Measurements from ENCODE around the gene NAT9. TPM values are rescaled to one million over a fixed set of nuclear protein-coding genes. Genes with fewer than 3 reads are reported as not detected.

The NAT9 gene
- total RNA-seq, 4 donors from 2014 or later, result 18.3 to 34.4 (median 27.6) TPM

GRCh38 chr17:74728033-74728701, 48.0 kb downstream of the NAT9 start:
- H3K9me3 ChIP-seq, result no peaks in the 10 kb centered on the region
- no peak overlapping the region for H3K4me3 ChIP-seq
- 89 to 92% methylated on average over 3 of the region's 3 CpGs for WGBS, 2 donors (ENCODE audit: low coverage in 1 of 2)
- no peaks in the 10 kb centered on the region for H3K27me3 ChIP-seq
- H3K36me3 ChIP-seq, result no peaks in the 10 kb centered on the region
- intact Hi-C loops (cut with DNase I; ENCODE audit: low total_unique reads), result no loop called here
- no peak for DNase-seq
- no peak for TF ChIP-seq POLR2A (IDR thresholded peaks at IDR 0.05)
- TF ChIP-seq EP300 (IDR thresholded peaks at IDR 0.05; ENCODE audit: low read depth), result no peak
- TF ChIP-seq CTCF (IDR thresholded peaks at IDR 0.05), result no peak
- no peak for TF ChIP-seq POLR2AphosphoS5 (IDR thresholded peaks at IDR 0.05)
- H3K4me1 ChIP-seq, result no peaks in the 10 kb centered on the region
- H3K27ac ChIP-seq, result no peak overlapping the region
- in situ Hi-C loops (cut with MboI; ENCODE audit: low pct_ligation_motif_present in 1 of 4, low pct_unique_long_range_greater_than_20kb in 1 of 4, low sequenced_read_pairs in 3 of 4), result loop anchor here in 2 of 4 donors (25.0 kb wide), 1 partner anchor 134 kb away; the partner anchor contains the start of genes FDXR (in 2 of the 2) and GRIN2C (in 2 of the 2)

GRCh38 chr17:74725111-74725510, 51.0 kb downstream of the NAT9 start:
- H3K36me3 ChIP-seq, result no peaks in the 10 kb centered on the region
- TF ChIP-seq CTCF (IDR thresholded peaks at IDR 0.05), result no peak
- TF ChIP-seq EP300 (IDR thresholded peaks at IDR 0.05; ENCODE audit: low read depth), result no peak
- TF ChIP-seq POLR2AphosphoS5 (IDR thresholded peaks at IDR 0.05), result no peak
- TF ChIP-seq POLR2A (IDR thresholded peaks at IDR 0.05), result no peak
- no peak for DNase-seq
- no peaks in the 10 kb centered on the region for H3K9me3 ChIP-seq
- in situ Hi-C loops (cut with MboI; ENCODE audit: low pct_ligation_motif_present in 1 of 4, low pct_unique_long_range_greater_than_20kb in 1 of 4, low sequenced_read_pairs in 3 of 4) (loop anchor here in 2 of 4 donors (25.0 kb wide), 1 partner anchor 137 kb away; the partner anchor contains the start of genes FDXR (in 2 of the 2) and GRIN2C (in 2 of the 2)), intact Hi-C loops (cut with DNase I; ENCODE audit: low total_unique reads) (no loop called here)
- no peaks in the 10 kb centered on the region for H3K4me1 ChIP-seq
- H3K27ac ChIP-seq, result no peak overlapping the region
- no peak overlapping the region for H3K4me3 ChIP-seq
- 82% methylated on average over 3 of the region's 3 CpGs; no CpG with 5 or more reads in 1 of the 2 donors for WGBS, 2 donors (ENCODE audit: low coverage in 1 of 2)
- no peaks in the 10 kb centered on the region for H3K27me3 ChIP-seq

- DNase-seq, result no peak
- 84 to 90% methylated on average over 1 to 5 of the region's 5 CpGs for WGBS, 2 donors (ENCODE audit: low coverage in 1 of 2)
- H3K4me1 ChIP-seq, result no peaks in the 10 kb centered on the region
- no peak overlapping the region for H3K27ac ChIP-seq
- no peak overlapping the region for H3K4me3 ChIP-seq
- H3K9me3 ChIP-seq, result no peaks in the 10 kb centered on the region
- no peak for TF ChIP-seq POLR2A (IDR thresholded peaks at IDR 0.05)
- TF ChIP-seq EP300 (IDR thresholded peaks at IDR 0.05; ENCODE audit: low read depth), result no peak
- no peak for TF ChIP-seq CTCF (IDR thresholded peaks at IDR 0.05)
- TF ChIP-seq POLR2AphosphoS5 (IDR thresholded peaks at IDR 0.05), result no peak
- no peaks in the 10 kb centered on the region for H3K36me3 ChIP-seq
- no peaks in the 10 kb centered on the region for H3K27me3 ChIP-seq
- intact Hi-C loops (cut with DNase I; ENCODE audit: low total_unique reads) (no loop called here), in situ Hi-C loops (cut with MboI; ENCODE audit: low pct_ligation_motif_present in 1 of 4, low pct_unique_long_range_greater_than_20kb in 1 of 4, low sequenced_read_pairs in 3 of 4) (no loop called here)
Observed at GRCh38 chr17:74723891-74724290, 52.3 kb downstream of the NAT9 start.

GRCh38 chr17:74722782-74723181, 53.4 kb downstream of the NAT9 start:
- no peak for TF ChIP-seq CTCF (IDR thresholded peaks at IDR 0.05)
- no peak for TF ChIP-seq POLR2A (IDR thresholded peaks at IDR 0.05)
- no peak for TF ChIP-seq POLR2AphosphoS5 (IDR thresholded peaks at IDR 0.05)
- TF ChIP-seq EP300 (IDR thresholded peaks at IDR 0.05; ENCODE audit: low read depth), result no peak
- H3K27ac ChIP-seq, result no peak overlapping the region
- intact Hi-C loops (cut with DNase I; ENCODE audit: low total_unique reads) (no loop called here), in situ Hi-C loops (cut with MboI; ENCODE audit: low pct_ligation_motif_present in 1 of 4, low pct_unique_long_range_greater_than_20kb in 1 of 4, low sequenced_read_pairs in 3 of 4) (no loop called here)
- no peaks in the 10 kb centered on the region for H3K4me1 ChIP-seq
- no peak overlapping the region for H3K4me3 ChIP-seq
- 72 to 87% methylated on average over 4 of the region's 4 CpGs for WGBS, 2 donors (ENCODE audit: low coverage in 1 of 2)
- no peaks in the 10 kb centered on the region for H3K36me3 ChIP-seq
- DNase-seq, result no peak
- H3K9me3 ChIP-seq, result no peaks in the 10 kb centered on the region
- H3K27me3 ChIP-seq, result no peaks in the 10 kb centered on the region

Other genes with a start within 250 kb of the NAT9 start
- under 1 TPM in 1 of 4 donors, not detected in 3; 0.41 TPM for gene CD300LB, start 244.9 kb downstream of the NAT9 start, total RNA-seq
- gene CD300C, start 230.2 kb downstream of the NAT9 start, total RNA-seq, result 1 to 10 TPM in 1 of 4 donors, under 1 TPM in 2, not detected in 1; 0.27 to 5.2 (median 0.32) TPM
- gene CD300H, start 208.8 kb downstream of the NAT9 start, total RNA-seq, result not detected
- not detected for gene CD300LD, start 184.1 kb downstream of the NAT9 start, total RNA-seq
- gene CD300E, start 152.6 kb downstream of the NAT9 start, total RNA-seq, result under 1 TPM in 2 of 4 donors, not detected in 2; 0.14 to 0.32 TPM
- 10 to 100 TPM in 1 of 4 donors, 1 to 10 TPM in 2, under 1 TPM in 1; 0.40 to 37.8 (median 3.7) TPM for gene CD300LF, start 63.4 kb downstream of the NAT9 start, total RNA-seq
- 10 to 100 TPM in 1 of 4 donors, 1 to 10 TPM in 2, not detected in 1; 5.2 to 10.5 (median 5.4) TPM for gene RAB37, start 39.1 kb downstream of the NAT9 start, total RNA-seq
- 100 to 1,000 TPM; 118 to 463 (median 233) TPM for gene NHERF1, start 27.7 kb downstream of the NAT9 start, total RNA-seq
- gene GRIN2C, start 83.5 kb upstream of the NAT9 start, total RNA-seq, result under 1 TPM in 2 of 4 donors, not detected in 2; 0.27 to 0.40 TPM
- 10 to 100 TPM in 2 of 4 donors, 1 to 10 TPM in 2; 5.8 to 16.2 (median 10.4) TPM for gene FDXR, start 96.6 kb upstream of the NAT9 start, total RNA-seq
- gene FADS6, start 117.3 kb upstream of the NAT9 start, total RNA-seq, result 10 to 100 TPM in 1 of 4 donors, 1 to 10 TPM in 1, under 1 TPM in 1, not detected in 1; 0.64 to 25.8 (median 3.7) TPM
- under 1 TPM in 2 of 4 donors, not detected in 2; 0.27 to 0.32 TPM for gene USH1G, start 146.9 kb upstream of the NAT9 start, total RNA-seq
- gene OTOP2, start 147.9 kb upstream of the NAT9 start, total RNA-seq, result 10 to 100 TPM in 3 of 4 donors, 1 to 10 TPM in 1; 3.4 to 99.1 (median 62.6) TPM
- 1 to 10 TPM in 2 of 4 donors, not detected in 2; 1.6 to 3.8 TPM for gene OTOP3, start 159.6 kb upstream of the NAT9 start, total RNA-seq
- gene HID1, start 196.4 kb upstream of the NAT9 start, total RNA-seq, result 100 to 1,000 TPM in 1 of 4 donors, 10 to 100 TPM in 3; 30.2 to 221 (median 50.7) TPM
- gene CDR2L, start 211.3 kb upstream of the NAT9 start, total RNA-seq, result 1 to 10 TPM; 2.0 to 5.6 (median 3.6) TPM
- 10 to 100 TPM in 2 of 4 donors, under 1 TPM in 1, not detected in 1; 1.00 to 41.3 (median 37.4) TPM for gene MRPL58, start 236.3 kb upstream of the NAT9 start, total RNA-seq